Erythroblast (primary cell): Measurements from ENCODE around the gene ZSCAN26.

Experiments used
- GATA1 ChIP-seq: IDR thresholded peaks from 2 replicates; pipeline ENCODE4 v1.6.1; 2011; ENCODE audit warnings: low read depth, mild to moderate bottlenecking, control low read depth, low read length, moderate library complexity
- POLR2A ChIP-seq: IDR thresholded peaks from 2 replicates; pipeline ENCODE4 v1.6.1; 2011; ENCODE audit warnings: mild to moderate bottlenecking, low read length

GRCh38 chr6:28291573-28291972, 24.6 kb downstream of the ZSCAN26 start:
- TF ChIP-seq POLR2A (no peak), GATA1 (no peak)
